ENCODE results near the gene STAT2.

DNA sequence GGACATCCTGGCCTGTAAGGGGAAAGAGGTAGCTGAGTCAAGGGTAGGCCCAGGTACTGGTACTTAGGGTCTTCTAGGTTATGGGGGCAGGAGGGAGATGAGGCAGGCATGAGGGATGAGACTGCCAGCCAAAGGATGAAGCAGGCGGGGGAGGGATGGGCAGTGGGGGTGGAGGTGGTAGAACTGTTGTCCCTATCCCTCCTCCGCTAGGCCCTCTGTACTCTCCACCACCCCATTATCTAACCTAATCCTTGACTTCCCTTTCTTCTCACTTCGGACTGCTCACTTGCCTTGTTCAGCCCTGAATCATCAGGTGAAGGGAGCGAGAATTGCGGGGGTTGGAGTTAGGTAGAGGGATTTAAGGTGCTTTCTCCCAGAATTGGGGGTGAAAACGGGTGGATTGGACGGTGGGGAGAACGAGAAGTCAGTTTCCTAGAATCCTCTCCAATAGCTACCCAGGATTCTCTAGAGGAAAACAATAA, 26.7 kb downstream of the STAT2 start:
- no peak for TF ChIP-seq POLR2AphosphoS5 (IDR thresholded peaks at IDR 0.05)
- TF ChIP-seq, protein P1, sequence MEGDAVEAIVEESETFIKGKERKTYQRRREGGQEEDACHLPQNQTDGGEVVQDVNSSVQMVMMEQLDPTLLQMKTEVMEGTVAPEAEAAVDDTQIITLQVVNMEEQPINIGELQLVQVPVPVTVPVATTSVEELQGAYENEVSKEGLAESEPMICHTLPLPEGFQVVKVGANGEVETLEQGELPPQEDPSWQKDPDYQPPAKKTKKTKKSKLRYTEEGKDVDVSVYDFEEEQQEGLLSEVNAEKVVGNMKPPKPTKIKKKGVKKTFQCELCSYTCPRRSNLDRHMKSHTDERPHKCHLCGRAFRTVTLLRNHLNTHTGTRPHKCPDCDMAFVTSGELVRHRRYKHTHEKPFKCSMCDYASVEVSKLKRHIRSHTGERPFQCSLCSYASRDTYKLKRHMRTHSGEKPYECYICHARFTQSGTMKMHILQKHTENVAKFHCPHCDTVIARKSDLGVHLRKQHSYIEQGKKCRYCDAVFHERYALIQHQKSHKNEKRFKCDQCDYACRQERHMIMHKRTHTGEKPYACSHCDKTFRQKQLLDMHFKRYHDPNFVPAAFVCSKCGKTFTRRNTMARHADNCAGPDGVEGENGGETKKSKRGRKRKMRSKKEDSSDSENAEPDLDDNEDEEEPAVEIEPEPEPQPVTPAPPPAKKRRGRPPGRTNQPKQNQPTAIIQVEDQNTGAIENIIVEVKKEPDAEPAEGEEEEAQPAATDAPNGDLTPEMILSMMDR (IDR thresholded peaks at IDR 0.05): no peak
- no peak for TF ChIP-seq POLR2A (IDR thresholded peaks at IDR 0.05)

All from suprapubic skin (tissue), 4 donors.